Fibroblast of peridontal ligament (primary cell): ENCODE results near the gene CITED1.
"Not testable (repeated sequence)": the region's sequence is repeated elsewhere in the genome, so short reads cannot be mapped to it uniquely, and the experiment has no call there.

ENCODE experiments used
- DNase-seq: peaks from one replicate; pipeline ENCODE4 v3.0.0-alpha.2; 2010; ENCODE audit errors: extremely low read depth

The CITED1 gene, protein sequence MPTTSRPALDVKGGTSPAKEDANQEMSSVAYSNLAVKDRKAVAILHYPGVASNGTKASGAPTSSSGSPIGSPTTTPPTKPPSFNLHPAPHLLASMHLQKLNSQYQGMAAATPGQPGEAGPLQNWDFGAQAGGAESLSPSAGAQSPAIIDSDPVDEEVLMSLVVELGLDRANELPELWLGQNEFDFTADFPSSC

DNA sequence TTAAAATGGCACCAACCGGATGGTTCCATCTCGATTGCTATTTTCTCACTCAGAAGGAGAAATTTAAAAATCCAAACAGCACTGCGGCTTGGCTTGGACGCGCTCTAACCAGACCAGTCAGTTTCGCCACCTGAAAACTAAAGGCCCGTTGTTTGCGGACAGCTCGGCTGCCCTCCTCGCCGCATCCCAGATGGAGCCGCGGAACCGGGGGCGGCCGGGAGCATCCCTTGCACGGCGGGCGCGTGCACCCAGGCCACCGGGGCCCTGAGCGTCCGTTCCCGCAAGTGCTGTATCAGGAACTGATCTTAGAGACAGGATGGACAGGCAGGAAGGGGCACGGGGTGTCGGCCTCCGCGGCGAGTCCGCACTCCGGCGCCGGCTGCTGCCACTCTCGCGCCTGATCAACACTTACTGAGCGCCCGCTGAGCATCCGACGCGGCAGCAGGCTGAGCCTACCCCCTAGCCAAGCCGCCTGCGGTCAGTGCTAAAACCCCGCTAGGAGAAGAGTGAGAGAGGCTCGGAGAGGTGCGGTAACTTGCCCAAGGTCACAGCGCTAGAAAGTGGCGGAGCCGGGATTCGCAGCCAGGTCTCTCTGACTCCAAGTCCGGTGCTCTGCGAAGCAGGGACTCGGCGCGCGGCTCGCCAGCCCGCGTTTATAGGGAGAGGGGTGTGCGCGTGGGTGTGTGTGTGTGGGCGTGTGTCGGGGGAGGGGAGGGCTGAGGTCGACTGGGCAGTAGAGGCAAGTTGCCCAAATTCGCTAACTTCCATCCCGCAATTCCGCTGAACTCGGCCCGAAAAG, at the start of gene CITED1:
Gene CITED1 (minus strand): TSS at position 629 of the 799 bp plus-strand sequence. CDS start 3,045 bp downstream, outside the sequence.
- no peak for DNase-seq

DNA sequence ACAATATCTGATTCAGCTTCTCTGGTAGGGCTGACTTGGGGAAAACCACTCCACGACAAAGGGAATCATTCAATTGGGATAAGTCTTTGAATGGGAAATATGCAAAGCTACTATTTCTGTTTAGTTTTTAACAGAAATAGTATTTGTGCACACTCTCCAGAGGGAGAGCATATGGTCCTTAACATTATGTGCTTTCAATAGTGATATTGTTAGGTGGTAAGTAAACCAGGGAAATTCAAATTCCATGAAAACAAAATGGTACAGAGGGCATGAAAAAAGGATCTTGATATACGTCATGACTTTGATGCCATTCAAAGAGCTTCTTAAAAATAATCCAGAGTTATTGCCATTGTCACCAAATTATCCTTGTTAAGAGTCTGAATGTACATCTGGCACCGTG, 47.1 kb upstream of the CITED1 start:
- DNase-seq = no peak

DNA sequence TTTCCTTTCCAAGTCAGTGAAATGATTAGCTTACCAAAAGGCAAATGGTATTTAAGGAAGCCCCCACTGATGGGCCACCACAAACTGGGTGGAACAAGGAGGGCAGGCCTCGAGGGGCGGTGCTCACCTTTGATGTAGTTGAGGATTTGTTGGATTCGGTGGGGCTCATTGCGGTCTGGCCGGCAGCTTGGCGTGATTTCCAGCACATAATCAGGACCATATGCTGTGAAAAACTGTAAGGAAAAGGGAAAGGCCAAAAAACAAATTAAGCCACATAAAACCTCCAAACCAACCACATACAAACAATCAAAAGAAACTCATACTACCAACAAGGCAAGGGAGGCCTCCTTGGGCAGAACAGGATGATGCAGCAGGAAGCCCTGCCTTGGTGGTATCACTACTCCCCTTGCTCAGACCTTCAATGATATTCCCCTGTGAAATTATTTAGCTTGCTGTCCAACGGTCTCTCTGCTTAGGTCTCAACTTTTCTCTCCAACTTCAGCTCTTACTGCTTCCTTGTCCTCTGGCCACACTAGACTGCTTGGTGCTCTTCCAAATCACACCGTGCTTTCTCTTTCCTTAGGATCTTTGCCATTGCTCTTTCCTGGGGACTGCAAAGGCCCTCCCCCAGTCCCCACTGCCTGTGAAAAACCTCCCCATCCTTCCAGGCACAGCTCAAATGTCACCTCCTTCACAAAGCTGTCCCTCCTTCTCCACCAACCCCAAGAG, 46.1 kb upstream of the CITED1 start:
- DNase-seq = peak; percentile 88

DNA sequence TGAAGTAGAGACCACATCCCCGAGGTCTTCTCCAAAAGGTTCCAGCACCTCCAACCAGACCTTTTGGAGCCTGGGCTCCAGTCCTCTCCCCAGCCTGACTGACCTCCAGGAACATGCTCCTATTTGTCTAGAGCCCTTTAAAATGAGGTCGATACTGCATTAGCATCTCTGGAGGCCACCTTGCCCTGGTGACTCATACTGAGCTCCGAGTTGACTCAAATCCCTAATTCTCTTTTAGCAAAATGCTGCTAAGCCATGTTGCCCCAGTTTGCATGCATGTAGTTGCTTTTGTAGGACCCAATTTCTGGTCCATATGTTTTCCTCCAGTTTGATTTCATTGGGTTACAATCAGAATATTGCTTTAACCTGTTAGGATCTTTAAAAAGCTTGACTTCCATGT, 43.5 kb upstream of the CITED1 start:
- DNase-seq = peak; percentile 16

DNA sequence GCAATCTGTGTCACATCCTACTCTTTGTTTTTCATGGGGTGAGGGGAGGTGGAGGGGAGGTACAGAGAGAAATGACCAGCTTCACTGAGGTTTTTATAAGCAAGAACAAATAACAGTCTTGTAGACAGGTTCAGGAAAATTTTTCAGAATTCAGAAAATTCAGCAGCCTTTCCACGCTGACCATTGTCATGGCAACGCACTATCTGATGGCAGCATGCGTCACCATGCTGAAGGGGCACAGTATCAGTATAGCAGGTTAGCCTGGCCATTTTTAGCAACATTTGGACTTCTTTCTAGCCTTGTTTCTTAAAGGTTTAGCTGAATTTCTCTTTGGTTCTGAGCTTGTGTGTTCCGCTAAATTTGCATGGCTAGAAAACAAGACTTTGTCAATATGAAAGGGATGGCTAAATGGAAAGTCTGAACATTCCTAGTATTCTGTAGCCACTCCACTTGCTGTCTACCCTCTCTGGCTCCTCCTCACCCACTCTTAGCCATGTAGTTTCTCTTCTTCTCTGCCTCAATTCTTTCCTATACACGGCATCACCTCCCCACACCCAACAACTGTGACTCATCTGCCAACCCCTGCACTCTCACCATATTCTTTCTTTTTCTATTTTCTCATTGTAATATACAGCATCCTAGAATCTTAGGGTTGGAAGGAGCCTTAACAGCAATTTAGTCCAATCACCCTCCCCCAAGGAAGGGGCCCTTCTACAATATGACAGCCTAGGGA, 42.7 kb upstream of the CITED1 start:
- DNase-seq = no peak

DNA sequence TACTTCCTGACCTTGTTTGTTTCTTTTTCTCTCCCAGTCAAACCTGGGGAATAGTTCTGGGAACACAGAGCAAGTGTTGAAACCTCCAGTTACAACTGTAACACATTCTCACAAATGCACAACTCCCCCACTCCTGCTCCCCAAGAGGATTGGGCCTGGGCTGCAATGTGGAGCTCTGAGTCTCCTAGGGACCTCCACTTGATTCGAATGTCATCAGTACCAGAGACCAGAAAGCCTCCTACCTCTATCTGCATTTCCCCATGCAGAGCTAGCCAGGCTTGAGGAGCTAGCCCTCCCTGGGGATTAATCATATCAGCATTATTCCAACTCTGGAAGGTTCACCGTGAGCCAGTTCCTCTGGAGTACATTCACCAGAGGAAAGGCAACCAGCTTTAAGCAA, 41.7 kb upstream of the CITED1 start:
- DNase-seq = no peak

DNA sequence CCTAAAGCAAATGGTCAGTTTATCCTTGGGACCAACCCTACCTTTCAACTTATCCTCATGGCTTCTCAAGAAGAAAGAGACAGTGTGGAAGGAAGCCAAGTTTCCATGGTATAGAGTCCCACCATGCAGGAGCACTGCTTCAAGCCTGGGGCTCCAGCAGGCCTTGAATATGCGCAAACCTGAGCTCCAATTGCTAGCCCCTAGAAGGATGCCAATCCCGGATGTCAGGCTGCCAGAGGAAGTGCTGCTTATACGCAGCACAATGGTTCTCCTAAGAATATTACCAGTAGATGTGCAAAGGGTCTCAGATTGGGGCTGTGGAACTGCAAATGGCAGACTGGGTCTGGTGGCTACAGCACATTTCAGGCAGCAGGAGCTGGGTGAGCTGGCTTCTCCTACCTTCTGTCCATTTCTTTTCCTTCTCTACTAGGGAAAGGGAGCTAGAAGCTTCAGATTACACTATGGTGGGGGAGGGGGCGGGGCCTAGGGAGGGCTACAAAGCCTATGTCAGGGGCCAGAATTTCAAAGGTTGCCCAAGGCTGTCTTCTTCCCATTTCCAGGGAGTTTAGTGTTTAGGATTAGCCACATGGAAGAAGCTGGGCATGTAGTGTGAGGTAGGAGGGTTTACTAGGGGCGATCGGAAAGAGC, 40.7 kb upstream of the CITED1 start:
- no peak for DNase-seq

DNA sequence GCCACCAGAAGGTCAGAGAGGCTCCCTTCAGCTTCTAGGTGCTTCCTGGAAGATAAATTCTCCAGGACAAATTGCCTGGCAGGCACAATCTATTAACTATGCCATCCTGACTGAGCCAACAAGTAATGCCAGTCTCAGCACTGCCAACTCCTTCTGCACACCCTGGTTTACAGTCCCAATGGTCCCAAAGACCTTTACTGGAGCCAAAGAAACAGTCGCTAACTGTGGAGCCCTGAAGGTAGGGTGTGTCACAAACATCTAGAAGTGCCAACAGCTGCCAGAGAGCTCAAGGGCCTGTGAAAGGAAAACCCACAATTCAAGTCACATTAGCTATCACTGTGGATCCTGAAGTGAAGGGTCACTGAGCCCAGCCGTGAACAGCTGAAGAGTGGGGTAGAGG, 34.9 kb upstream of the CITED1 start:
- DNase-seq = no peak

DNA sequence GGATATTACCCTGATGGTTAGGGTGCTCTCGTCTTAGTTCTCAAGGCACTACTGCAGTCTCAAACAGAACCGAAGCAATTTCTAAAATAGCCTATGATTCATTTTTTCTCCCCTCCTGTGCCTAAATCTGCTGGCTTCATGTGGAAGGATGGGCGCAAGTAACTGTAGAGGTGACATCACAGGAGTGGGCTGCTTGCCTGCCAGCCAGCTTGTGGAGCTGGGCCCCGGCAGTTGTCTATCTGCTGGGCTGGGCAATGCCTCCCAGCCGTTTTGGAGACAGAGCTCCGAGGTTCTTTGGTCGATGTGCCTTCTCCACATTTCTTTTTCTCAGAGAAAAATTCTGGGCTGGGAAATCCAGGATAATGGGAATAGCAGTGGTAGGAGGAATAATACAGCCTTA, 34.3 kb upstream of the CITED1 start:
- no peak for DNase-seq

DNA sequence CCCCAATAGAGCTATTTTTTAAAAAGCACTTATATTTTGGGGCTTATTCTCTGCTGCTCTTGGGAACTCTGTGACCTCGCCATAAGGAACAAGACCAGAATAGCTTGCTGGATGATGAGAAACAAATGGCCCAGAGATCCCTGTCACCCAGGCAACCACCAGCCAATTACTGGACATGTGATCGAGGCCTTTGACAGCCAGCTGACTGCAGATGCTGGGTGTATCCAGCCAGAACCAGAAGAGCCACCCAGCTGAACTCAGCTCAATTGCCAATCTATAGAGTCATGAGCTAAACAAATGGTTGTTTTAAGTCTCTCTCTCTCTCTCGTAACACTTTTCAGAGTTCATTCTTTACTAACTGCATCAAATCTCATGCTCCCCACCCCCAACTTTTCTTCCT, 24.4 kb upstream of the CITED1 start:
- no peak for DNase-seq

DNA sequence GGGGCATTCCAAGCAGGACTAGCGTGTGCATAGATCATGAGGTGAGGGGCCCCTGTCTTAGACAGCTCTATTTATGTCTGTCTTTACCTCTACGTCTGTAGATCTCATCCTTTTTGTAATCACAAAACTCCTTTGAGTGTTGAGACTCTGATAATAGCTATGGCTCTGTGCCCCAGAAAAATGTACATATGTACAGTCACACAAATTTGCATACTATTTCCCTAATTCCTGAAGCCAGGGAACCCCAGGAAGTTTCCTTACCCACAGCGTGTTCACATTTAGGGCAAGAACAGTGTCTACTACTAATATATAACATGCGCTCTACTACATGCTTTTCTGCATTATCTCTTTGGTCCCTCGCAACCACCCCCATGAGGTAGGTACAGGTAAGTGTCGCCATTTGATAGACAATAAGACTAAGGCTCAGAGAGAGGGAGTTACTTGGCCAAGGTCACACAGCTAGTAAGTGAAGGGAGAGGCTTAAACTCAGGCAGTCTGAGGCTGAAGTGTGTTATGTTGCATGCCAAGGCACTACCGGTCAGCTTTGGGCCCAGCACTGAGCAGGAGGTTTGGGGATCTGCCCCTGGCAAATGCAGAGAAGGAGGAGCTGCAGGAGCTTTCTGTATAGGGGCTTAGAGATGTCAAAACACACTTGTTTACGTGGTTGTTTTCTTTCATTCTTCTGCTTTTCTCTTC, 21.0 kb upstream of the CITED1 start:
- DNase-seq = no peak

DNA sequence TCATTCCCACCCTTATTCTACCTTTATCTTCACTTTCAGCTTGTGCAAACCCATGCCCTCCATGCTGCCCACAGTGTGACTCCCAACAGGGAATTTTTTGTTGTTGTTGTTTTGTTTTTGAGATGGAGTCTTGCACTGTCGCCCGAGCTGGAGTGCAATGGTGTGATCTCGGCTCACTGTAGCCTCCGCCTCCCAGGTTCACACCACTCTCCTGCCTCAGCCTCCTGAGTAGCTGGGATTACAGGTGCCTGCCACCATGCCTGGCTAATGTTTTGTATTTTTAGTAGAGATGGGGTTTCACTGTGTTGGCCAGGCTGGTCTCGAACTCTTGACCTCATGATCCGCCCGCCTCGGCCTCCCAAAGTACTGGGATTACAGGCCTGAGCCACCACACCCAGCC, 13.9 kb upstream of the CITED1 start:
- not testable (repeated sequence) for DNase-seq

DNA sequence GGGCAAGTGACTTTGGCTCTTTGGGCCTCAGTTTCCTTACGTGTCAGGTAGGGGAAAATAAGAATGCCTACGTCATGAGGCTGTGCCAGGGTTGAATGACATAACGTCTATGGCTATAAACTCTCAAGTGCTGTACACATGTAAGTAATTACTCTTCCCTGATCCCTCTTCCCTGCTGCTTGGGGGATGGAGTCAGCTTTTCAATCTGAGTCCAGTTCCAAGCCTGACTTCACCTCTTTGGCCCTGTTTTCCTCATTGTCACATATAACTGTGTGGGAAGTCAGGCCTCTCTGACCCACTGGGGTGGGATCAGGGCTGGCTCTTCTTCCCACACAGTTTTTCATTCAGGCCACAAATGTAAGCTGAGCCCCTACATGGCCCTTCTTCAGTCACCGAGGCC, 11.4 kb upstream of the CITED1 start:
- no peak for DNase-seq

DNA sequence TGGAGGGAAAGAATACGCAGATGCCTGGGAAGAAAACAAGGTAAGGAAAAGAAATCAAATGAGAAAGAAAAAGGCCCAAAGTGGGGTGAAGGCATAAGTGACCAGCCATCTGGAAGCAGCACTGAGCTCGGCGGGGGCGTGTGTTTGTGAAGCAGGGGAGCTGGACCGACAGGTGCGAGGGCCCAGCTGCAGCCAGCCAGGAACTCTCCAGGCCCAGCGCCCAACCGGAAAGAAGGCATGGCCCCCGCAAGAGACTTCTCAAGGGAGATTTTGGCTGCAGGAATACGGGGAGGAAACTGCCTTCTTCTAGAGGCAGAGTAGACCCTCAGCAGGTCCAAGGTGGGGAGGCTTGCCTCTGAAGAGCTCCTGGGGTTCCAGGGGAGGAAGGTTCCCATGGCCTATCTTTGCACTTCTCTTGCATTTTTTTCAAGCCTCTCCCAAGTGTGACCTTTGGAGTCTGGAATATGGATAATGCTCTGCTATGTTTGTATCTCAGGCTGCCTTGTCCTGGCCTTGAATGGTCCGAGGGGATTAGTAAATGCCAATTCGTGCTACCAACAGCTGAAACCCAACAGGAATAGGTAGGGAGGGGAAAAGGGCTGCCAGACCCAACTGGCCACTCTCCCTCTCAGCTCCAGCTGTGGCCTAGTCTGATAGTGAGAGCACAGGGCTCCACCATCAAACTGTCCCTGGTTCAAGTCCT, 10.8 kb upstream of the CITED1 start:
- DNase-seq = no peak

DNA sequence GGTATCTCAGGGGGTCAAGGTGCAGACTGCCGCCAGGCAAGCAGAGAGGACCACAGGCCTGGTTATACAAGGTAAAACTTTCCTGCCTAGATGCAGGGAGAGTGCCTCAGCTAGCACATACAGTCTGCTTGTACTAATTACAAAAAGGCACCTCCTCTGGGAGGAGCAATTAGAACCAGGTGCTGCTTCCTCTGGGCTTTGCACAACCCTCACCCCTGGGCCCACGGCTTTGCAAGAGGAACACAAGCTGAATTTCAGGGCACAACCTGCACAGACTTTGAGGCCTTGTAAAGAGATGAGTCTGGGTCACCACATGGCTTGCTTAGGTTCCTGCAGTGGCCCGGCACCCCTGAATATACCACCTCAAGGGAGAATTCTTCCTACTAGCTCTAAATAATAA, 9.2 kb upstream of the CITED1 start:
- no peak for DNase-seq

DNA sequence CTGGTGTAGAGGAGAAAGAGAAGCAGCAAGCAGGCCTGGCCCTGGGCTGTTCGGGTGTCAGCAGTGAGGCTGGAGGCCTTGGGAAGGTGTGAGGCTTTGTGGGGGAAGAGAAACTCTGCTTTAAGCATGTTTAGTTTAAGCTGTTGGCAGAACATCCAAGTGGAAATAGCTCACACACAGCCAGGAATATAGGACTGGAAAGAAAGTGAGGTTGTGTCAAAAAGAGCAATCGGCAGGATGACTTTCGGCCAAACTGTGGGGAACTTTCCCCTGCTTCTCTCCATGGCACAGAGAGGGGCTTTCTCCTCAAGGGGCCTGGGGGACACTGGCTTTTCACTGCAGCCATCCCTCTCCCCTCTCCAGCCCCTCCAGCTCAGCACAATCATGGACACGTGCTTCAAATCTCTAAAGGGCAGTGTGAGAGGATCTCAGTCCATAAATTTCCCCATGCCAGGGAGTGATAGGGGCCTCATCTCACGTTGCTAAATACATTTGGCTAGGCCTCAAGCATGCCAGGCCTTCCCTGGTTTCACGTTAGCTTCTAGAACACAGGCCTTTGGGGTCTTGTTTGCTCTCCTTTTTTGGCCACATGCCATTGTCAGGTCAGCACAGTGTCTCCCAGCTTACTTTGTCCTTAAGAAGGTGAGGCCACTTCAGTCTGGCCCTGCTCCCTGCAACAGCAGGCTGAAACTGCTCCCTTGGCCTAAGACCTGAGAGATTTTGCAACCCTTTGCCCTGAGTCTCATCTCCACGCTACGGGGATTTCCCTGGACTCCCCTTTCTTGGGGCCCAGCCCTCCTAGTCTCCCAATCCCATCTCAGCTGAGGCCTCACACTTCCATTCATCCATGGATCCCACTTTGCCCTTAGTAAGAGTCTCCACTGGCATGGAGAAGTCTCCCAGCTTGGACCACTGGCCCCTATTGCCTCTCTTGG, 8.3 kb upstream of the CITED1 start:
- DNase-seq = no peak

DNA sequence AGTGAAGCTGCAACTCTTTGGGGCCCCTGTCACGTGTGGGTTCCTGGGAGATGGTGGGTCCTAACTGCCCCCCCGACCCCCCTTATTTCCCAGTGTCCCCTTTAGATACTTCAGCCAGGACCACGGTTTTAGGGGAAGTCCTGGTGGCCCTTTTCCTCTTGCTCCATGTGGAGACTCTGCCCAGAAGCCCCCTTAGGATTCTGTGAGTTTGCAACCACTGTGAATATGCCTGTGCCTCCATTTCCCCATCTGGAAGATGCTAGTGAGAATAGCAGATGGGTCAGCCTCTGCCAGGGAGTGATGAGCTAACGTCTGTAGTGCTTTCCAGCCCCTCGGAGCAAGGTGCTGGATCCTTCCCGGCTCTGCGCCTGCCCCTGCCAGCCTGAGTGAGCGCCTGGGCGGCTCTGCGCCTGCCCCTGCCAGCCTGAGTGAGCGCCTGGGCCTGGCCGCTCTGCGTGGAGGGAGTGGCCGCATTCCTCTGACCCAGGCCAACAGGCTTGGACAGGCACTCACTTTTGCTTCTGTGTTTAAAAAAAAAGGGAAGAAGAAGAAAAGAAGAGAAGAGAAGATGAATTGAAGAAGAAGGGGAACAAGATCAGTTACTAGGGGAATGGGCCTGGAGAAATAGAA, 6.7 kb upstream of the CITED1 start:
- no peak for DNase-seq

DNA sequence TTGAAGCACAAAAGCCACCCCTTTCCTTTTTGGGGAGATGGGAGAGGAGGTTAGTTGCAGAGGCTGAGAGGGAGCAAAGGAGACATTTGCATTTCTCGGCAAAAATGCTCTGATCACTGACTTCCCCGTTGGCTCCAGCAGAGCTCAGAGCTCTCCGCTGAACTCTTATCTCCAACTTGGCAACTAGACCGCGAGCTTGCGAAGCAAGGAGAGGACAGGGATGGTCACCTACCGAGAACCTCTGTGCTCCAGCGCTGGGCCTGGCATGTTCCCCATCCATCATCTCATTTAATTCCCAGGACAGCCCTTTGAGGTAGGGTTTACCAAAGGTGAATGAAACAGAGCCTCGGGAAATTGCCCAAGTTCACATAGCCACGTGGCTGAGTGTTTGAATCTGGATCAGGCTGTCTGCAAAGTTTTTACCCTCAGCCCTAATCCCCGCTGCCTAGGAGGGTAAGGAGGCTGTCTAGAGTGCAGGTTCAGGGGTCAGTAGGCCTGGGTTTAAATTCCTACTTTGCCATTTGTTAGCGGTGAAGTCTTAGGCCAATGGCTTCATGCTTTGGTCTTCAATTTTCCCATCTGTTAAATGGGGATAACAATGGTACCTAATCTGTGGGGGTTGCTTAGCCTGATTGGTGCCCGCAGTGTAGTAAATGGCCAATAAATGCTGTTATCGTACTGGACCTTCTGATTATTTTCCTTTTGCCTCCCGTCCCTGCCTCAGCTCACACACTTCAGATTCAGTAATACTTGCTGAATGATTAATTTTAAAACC, 3.8 kb upstream of the CITED1 start:
- DNase-seq = no peak
